ENCODE results near the gene OTOP3.

Gene OTOP3

GRCh38 chr17:74922172-74922571, 13.5 kb upstream of the OTOP3 start:
- no peak overlapping the region for H3K4me3 ChIP-seq (ENCODE audit: low read length)
- no peak for TF ChIP-seq ZNF274 (IDR thresholded peaks at IDR 0.05; ENCODE audit: low read depth, low read length)

GRCh38 chr17:74922694-74923537, 12.8 kb upstream of the OTOP3 start, which contains the start of gene USH1G:
USH1G (minus strand) TSS chr17:74923255; CDS start chr17:74923073, 182 bp downstream.
- H3K4me3 ChIP-seq (ENCODE audit: low read length): no peak within 1 kb of the TSS

GRCh38 chr17:74923538-74924249, 12.0 kb upstream of the OTOP3 start:
- TF ChIP-seq ZNF274 (IDR thresholded peaks at IDR 0.05; ENCODE audit: low read depth, low read length): no peak
- no peak overlapping the region for H3K4me3 ChIP-seq (ENCODE audit: low read length)

More at GRCh38 chr17:74922694-74923537, 12.8 kb upstream of the OTOP3 start, which contains the start of gene USH1G:
- TF ChIP-seq ZNF274 (IDR thresholded peaks at IDR 0.05; ENCODE audit: low read depth, low read length): no peak

- H3K4me3 ChIP-seq (ENCODE audit: low read length): no peak within 1 kb of the TSS
- no peak for TF ChIP-seq ZNF274 (IDR thresholded peaks at IDR 0.05; ENCODE audit: low read depth, low read length)
Measured at GRCh38 chr17:74924250-74924948, 11.3 kb upstream of the OTOP3 start, which contains the start of gene OTOP2. OTOP2 (plus strand) TSS chr17:74924273; CDS start chr17:74924633, 360 bp downstream.

GRCh38 chr17:74925242-74925641, 10.5 kb upstream of the OTOP3 start:
- TF ChIP-seq ZNF274 (IDR thresholded peaks at IDR 0.05; ENCODE audit: low read depth, low read length): no peak
- no peak overlapping the region for H3K4me3 ChIP-seq (ENCODE audit: low read length)

- TF ChIP-seq ZNF274 (IDR thresholded peaks at IDR 0.05; ENCODE audit: low read depth, low read length): no peak
- no peak overlapping the region for H3K4me3 ChIP-seq (ENCODE audit: low read length)
Measured at GRCh38 chr17:74928786-74929185, 6.9 kb upstream of the OTOP3 start.

GRCh38 chr17:74930535-74931036, 5.1 kb upstream of the OTOP3 start:
- no peak for TF ChIP-seq ZNF274 (IDR thresholded peaks at IDR 0.05; ENCODE audit: low read depth, low read length)
- H3K4me3 ChIP-seq (ENCODE audit: low read length): no peak overlapping the region

GRCh38 chr17:74935048-74935447, 650 bp upstream of the OTOP3 start:
- TF ChIP-seq ZNF274 (IDR thresholded peaks at IDR 0.05; ENCODE audit: low read depth, low read length): no peak

GRCh38 chr17:74936470-74936799, 737 bp downstream of the OTOP3 start:
- no peak for TF ChIP-seq ZNF274 (IDR thresholded peaks at IDR 0.05; ENCODE audit: low read depth, low read length)
- H3K4me3 ChIP-seq (ENCODE audit: low read length): no peak overlapping the region

More at GRCh38 chr17:74935048-74935447, 650 bp upstream of the OTOP3 start:
- no peak overlapping the region for H3K4me3 ChIP-seq (ENCODE audit: low read length)

- no peak for TF ChIP-seq ZNF274 (IDR thresholded peaks at IDR 0.05; ENCODE audit: low read depth, low read length)
Measured at GRCh38 chr17:74937064-74938051, 1.7 kb downstream of the OTOP3 start.

GRCh38 chr17:74938194-74938950, 2.7 kb downstream of the OTOP3 start:
- TF ChIP-seq ZNF274 (IDR thresholded peaks at IDR 0.05; ENCODE audit: low read depth, low read length): no peak

More at GRCh38 chr17:74937064-74938051, 1.7 kb downstream of the OTOP3 start:
- no peak overlapping the region for H3K4me3 ChIP-seq (ENCODE audit: low read length)

GRCh38 chr17:74939534-74939933, 3.8 kb downstream of the OTOP3 start:
- no peak for TF ChIP-seq ZNF274 (IDR thresholded peaks at IDR 0.05; ENCODE audit: low read depth, low read length)
- no peak overlapping the region for H3K4me3 ChIP-seq (ENCODE audit: low read length)

More at GRCh38 chr17:74938194-74938950, 2.7 kb downstream of the OTOP3 start:
- no peak overlapping the region for H3K4me3 ChIP-seq (ENCODE audit: low read length)

Measured in GM08714 (cell line).